GDM1 (cell line): ENCODE data around the gene INVS.
"Not testable (repeated sequence)": the region's sequence is repeated elsewhere in the genome, so short reads cannot be mapped to it uniquely, and the experiment has no call there.

Experiments used
- DNase-seq: peaks from one replicate; lab custom pipeline; 2025; lab: John Stamatoyannopoulos, UW

INVS gene, protein sequence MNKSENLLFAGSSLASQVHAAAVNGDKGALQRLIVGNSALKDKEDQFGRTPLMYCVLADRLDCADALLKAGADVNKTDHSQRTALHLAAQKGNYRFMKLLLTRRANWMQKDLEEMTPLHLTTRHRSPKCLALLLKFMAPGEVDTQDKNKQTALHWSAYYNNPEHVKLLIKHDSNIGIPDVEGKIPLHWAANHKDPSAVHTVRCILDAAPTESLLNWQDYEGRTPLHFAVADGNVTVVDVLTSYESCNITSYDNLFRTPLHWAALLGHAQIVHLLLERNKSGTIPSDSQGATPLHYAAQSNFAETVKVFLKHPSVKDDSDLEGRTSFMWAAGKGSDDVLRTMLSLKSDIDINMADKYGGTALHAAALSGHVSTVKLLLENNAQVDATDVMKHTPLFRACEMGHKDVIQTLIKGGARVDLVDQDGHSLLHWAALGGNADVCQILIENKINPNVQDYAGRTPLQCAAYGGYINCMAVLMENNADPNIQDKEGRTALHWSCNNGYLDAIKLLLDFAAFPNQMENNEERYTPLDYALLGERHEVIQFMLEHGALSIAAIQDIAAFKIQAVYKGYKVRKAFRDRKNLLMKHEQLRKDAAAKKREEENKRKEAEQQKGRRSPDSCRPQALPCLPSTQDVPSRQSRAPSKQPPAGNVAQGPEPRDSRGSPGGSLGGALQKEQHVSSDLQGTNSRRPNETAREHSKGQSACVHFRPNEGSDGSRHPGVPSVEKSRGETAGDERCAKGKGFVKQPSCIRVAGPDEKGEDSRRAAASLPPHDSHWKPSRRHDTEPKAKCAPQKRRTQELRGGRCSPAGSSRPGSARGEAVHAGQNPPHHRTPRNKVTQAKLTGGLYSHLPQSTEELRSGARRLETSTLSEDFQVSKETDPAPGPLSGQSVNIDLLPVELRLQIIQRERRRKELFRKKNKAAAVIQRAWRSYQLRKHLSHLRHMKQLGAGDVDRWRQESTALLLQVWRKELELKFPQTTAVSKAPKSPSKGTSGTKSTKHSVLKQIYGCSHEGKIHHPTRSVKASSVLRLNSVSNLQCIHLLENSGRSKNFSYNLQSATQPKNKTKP

DNA sequence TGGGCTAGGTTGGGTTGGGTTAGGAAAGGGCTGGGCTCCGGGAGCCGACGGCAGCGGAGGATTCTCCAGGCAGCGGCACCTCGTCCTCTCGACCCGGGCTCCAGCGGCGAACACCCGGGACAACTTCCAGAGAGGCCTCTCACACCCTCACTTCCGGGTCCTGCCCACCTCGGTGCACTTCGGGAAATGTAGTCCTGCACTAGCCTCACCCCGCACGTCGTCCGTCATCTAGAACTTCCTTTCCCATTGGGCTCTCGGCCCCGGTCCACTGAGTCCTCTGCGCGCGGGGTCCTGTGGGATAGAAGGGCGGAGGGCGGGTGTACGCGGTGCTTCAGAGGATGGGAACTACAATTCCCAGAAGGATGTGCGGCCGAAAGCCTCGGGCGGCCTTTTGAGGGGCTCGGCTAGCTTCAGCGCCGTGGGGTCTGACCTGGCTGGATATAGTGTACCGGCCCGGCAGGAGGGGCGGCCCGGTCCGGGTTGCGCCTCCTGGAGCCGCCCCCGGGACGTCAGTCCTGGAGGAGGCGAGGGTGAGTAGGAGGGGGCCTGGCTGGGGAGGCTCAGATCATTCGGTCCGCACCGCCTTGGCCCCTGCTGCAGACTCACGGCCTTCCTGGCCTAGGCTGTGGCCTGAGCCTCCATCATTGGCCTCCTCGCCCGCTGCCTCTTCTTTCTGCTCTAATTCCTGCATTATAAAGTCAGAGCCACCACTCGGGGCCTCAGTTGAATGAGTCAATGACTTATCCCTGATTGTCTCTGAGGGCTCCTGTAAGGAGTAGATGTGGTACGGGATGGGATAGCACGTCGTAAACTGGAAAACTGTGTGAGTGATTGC lies at the start of gene INVS, which contains the start of gene ERP44:
INVS (plus strand) TSS at position 357 of the 835 bp plus-strand sequence. CDS start 5,279 bp downstream, outside the sequence.
ERP44 (minus strand) TSS at position 114 of the 835 bp plus-strand sequence. CDS start 160 bp downstream, outside the sequence.
- DNase-seq, result peak; percentile 98

DNA sequence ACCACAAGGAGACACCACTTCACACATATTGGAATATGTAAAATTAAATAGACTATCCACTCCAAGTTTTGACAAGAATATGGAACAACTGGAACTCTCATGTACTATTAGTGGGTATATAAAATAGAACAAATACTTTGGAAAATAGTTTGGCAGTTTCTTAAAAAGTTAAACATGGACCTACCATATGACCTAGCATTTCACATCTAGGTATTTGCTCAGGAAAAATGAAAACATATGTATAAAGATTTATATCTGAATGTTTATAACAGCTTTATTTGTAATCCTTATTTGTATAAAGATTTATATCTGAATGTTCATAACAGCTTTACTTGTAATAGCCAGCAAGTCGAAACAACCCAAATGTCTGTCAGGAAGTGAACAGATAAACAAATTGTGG lies 49.5 kb upstream of the INVS start:
- no peak for DNase-seq

DNA sequence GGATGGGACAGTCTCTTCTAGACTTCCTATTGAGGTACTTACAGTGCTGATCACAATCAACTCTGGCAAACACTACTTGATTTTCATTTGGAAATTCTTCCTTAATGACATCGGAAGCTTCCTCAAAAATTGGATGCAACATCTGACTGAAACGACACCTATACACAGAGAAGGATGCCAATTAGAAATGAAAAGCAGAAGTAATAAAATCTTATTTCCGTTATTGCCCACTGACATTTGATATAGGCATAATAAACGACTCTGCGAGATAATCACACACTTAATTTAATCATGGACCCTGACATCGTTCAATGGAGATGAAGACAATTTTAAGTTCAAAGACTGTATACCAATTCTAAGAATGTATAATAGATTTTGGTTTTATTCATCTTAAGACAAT lies 46.7 kb upstream of the INVS start:
- no peak for DNase-seq

DNA sequence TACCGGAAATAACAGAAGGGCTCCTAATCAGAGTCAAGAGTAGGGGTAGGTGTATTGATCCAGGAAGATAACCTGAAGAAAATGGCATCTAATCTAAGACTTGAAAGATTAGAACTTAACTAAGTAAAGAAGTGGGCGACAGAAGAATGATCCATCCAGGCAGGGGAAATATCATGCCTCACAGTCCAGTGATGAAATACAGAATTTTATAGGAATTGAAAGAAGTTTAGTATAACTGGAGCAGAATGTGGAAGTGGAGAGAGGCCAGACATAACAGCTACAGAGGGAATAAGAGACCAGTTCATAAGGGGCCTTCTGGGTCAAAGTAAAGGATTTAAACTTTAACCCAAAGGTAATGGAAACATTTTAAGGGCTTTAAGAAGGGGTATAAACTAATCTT lies 42.5 kb upstream of the INVS start:
- DNase-seq, result no peak

DNA sequence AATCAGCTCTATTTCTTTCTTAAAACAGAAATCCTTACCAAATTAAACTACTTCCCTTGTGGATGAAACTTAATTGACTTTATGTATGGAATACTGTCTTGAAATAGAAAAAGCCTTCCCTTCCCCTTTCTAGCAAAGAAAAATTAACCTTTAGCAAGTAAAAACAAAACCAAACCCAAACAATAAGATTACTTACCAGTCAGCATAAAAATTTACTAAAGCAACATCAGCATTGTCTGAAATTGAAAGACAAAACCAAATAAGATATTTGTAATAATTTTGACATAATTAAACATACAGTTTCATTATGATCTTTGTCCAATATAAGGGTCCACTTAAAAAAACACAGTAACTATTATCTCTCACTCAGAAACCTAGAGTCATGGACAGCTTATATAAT lies 41.4 kb upstream of the INVS start:
- no peak for DNase-seq

DNA sequence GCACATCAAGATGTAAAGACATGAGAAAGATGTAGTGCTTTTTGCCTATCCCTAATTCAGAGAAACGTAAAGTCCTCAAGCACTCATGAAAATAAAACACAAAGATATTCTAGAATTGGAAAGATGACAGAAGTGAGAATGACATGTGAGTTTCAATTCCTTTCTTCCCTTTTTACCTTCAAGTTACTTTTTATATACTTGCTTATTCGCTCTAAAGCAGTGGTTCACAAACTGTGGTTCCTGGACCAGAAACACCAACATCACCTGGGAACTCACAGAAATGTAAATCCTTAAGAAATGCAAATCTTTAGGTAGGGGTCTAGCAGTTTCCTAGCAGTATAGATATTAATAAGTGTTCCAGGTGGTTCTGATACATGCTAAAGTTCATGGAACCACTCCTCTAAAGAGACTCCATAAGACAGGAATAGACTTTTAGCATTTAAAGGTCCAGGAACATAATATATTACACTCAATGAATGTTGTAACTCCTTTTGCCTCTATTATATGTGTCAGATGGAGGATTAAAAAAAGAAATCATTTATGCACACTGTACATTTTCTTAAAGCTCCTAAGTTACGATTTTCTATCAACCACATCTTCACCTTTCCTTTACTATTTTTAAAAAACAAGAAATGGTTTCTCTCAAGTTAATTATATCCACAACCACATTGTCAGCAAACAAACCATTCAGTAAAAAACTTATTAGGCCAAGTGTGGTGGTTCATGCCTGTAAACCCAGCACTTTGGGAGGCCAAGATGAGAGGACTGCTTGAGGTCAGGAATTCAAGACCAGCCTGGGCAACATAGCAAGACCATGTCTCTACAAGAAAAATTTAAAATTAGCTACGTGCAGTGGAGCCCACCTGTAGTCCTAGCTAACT lies 40.1 kb upstream of the INVS start:
- DNase-seq, result no peak

DNA sequence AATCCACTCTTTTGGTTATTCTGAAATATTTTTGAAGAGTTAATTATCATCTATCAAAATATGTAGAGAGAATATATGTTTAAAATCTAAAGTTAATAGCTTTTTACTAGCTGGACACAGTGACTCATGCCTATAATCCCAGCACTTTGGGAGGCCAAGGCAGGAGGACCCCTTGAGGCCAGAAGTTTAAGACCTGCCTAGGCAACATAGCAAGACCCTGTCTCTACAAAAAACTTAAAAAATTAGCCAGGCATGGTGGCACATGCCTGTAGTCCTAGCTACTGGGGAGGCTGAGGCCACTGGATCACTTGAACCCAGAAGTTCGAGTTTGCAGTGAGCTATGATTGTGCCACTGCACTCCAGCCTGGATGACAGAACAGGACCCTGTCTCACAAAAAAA lies 36.4 kb upstream of the INVS start:
- DNase-seq, result not testable (repeated sequence)

DNA sequence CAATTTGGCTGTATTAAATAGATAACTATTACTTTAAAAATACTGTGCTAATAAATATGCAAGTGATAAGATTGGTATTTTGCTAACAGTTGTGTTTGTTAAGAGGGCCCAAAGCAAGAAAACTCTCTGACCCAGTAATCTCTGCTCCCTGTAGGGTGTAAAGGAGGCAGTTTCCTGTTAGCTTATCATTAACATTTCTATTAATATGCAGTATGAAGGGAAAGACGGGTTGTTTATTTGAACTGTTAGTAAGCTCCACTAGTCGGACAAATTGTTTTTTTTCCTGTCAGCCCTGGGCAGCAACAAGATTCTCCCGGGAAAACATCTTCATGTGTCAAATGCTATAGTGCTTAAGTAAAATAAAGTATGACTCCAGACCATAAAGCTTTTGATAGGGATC lies 35.9 kb upstream of the INVS start:
- DNase-seq, result no peak

DNA sequence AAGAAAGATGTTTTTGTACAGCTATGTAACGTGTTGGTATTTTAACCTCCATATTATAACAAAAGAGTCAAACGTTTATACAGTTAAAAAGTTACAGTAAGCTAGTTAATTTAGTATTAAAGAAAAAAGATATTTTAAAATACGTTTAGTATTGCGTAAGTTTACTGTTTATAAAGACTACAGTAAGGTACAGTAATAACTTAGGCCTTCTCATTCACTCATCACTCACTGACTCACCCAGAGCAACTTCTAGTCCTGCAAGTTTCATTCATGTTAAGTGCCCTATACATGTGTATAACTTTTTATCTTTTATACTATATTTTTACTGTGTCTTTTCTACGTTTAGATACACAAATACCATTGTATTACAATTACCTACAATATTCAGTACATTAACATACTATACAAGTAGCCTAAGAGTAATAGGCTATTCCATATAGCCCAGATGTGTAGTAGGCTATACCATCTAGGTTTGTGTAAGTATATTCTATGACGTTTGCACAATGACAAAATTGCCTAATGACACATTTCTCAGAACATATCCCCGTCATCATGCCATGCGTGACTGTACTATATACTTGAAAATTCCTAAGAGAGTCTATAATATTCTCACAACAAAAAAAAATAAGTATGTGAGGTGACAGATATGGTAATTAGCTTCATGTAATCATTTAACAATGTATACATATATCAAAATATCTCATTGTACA lies 34.0 kb upstream of the INVS start:
- DNase-seq, result no peak

DNA sequence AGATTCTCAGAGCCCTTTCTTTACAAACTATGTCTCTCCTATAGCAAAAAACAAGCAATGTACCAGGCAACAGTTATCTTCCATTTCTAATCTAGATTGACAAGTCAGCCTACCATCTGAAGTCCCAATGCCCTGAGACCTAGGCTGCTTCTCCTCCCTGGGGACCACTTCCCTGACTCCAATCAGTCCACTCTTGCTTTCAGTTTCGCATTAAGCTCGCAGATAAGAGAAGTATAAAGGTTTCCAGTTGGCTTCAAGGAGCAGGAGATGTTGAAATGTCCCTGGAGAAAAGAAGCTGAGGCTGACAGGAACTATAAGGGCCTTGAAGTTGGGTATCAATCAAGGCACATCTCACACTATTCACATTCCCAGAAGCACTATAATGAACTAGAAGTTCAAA lies 32.5 kb upstream of the INVS start:
- no peak for DNase-seq

DNA sequence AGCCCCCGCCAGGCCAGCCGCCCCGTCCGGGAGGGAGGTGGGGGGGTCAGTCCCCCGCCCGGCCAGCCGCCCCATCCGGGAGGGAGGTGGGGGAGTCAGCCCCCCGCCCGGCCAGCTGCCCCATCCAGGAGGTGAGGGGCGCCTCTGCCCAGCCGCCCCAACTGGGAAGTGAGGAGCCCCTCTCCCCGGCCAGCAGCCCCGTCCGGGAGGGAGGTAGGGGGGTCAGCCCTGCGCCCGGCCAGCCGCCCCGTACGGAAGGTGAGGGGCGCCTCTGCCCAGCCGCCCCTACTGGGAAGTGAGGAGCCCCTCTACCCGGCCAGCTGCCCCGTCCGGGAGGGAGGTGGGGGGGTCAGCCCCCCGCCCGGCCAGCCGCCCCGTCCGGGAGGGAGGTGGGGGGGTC lies 31.1 kb upstream of the INVS start:
- not testable (repeated sequence) for DNase-seq

DNA sequence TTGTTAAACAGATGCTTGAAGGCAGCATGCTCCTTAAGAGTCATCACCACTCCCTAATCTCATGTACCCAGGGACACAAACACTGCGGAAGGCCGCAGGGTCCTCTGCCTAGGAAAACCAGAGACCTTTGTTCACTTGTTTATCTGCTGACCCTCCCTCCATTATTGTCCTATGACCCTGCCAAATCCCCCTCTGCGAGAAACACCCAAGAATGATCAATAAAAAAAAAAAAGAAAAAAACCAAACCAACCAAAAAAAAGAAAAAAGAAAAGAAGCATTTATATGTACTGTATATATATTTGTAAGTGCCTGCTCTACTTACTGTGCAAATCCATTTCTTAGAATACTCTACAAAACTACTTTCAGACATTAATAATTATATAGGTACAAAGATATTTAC lies 30.0 kb upstream of the INVS start:
- not testable (repeated sequence) for DNase-seq

DNA sequence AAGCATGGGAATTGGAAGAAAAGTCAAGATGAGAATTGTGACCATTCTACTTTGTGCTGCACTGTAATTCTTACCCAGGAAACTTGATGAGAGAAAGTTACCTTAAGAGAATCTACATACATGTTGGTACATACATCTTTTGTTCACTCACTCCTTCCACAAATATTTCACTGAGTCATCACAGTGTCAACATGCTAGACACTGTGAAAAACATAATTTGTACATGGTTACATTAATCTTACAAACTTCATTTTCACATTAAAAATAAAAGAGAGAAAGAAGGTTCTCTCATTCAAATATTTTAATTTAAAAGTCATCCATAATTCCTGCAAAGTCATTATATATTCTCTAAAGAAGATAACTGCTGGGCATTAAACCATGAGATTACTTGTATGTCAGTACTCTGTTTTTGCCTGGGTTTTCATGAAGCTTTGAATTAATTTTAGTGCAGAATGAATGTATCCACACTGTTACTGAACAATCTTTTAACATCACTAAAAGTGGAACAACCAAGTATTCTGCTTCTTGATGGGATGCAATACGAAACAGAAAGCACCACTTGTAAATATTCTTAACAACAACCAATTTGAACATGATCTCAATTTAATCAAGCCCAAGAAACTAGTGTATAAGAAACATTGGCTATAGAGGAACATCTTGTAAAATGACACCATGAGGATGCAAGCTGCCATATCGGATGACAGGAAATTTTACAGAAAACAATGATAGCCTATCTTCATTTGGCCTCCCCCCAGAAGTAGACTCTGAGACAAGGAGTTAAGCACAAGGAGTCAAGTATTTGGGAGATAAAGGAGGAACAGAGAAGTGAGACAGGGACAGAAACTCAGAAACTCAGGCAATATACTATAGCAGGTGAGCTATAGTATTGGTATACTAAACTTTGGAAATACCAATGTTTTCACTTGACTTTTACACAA lies 28.7 kb upstream of the INVS start:
- DNase-seq, result no peak

DNA sequence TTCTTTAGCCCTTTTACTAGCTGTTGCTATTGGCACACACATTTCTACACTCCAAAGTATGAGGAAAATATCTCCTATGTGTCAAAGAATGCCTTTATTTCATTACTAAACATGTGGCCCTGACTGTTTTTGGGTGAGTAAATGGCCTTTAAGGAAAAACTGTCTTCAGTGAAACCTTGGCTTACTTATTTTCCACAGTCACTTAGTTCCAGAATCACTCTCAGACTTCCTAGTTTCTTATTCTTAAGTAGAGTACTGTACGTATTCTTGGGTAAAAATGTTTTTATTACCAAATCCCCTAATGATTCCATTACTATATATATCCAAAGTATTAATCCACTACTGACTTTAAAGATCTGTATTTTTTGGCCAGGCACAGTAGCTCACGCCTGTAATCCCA lies 27.8 kb upstream of the INVS start:
- no peak for DNase-seq

DNA sequence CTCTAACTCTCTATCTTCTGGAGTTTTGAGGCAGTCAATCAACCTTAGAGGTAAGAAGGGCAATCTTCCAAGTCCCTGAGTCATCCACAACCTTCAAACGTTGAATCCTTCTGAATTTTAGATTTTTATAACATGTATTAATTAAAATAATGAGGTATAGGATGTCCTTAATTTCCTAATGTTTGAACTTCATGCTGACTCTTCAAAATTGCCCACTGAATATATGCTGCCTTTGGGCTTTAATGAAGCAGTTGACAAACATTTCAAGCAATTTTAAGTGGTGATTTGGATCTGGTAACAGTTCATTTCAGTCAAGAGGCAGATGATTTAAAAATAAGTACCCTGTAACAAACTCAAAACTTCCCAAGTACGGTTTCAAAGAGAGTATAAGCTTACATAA lies 26.2 kb upstream of the INVS start:
- no peak for DNase-seq

DNA sequence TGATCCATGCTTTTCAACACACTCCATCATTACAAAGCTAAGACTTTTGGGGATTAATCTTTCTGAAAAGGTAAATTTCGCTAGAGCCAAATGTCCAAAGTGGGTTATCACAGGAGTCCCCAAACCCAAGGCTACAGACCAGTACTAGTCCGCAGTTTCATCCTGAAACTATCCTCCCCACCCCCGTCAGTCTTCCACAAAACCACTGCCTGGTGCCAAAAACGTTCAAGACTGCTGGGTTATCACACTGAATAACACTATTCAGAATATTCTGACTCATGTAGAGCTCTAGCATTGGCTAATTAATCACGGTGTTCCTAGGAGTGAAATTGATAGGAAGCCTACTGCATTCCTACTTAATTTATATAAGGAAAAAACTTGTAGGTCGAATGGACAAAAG lies 24.9 kb upstream of the INVS start:
- no peak for DNase-seq

DNA sequence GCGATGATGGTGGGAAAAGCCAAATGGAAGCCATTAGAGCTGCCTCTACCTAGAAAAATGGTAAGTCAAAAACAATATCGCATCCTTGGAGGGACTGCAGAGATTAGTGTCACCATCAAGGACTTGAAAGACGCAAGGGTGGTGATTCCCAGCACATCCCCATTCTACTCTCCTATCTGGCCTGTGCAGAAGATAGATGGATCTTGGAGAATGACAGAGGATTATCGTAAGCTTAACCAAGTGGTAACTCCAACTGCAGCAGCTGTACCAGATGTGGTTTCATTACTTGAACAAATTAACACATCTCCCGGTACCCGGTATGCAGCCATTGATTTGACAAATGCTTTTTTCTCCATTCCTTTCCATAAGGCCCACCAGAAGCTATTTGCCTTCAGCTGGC lies 24.1 kb upstream of the INVS start:
- no peak for DNase-seq

DNA sequence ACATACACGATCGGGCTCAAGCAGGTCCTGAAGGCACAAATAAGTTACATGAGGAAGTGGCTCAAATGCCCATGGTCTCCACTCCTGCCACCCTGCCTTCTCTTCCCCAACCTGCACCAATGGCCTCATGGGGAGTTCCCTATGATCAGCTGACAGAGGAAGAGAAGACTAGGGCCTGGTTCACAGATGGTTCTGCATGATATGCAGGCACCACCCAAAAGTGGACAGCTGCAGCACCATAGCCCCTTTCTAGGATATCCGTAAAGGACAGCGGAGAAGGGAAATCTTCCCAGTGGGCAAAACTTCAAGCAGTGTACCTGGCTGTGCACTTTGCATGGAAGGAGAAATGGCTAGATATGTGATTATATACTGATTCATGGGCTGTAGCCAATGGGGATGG lies 22.8 kb upstream of the INVS start:
- DNase-seq, result not testable (repeated sequence)

DNA sequence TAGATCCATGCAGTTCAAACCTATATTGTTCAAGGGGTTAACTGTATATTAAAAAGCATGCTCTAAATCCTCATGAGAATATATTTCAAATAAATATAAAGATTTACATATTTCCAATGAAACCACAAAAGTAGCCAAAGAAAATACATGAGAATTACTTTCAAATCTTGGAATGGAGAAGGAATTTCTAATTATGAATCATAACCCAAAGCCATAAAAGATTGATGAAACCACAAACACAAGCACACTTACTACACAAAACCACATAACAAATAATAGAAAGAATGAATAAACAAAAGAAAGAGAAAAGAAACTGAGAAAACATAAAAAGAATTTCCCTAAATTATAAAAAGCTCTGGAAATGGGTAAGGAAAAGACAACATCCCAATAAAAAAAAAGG lies 16.3 kb upstream of the INVS start:
- DNase-seq, result no peak
